Measurements from ENCODE around the gene VPS50.
A peak's percentile ranks its signal among the peaks of the same experiment; 100 is the strongest.
"Not testable (repeated sequence)": the region's sequence is repeated elsewhere in the genome, so short reads cannot be mapped to it uniquely, and the experiment has no call there.

The VPS50 gene

DNA sequence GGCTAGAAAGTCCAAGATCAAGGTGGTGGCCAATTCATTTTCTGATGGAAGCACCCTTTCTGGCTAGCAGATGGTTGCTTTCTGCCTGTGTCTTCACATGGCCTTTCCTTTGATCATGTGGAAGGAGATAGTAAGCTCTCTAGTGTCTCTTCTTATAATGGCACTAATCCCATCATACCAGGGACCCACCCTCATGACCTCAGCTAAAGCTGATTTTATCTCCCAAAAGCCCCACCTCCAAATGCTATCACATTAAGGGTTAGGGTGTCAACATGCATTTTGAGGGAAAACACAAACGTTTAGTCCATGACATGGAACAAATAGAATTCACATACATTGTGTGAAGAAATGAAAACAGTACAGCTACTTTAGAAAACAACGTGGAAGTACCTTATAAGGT lies 100.0 kb downstream of the VPS50 start:
- no peak for DNase-seq

DNA sequence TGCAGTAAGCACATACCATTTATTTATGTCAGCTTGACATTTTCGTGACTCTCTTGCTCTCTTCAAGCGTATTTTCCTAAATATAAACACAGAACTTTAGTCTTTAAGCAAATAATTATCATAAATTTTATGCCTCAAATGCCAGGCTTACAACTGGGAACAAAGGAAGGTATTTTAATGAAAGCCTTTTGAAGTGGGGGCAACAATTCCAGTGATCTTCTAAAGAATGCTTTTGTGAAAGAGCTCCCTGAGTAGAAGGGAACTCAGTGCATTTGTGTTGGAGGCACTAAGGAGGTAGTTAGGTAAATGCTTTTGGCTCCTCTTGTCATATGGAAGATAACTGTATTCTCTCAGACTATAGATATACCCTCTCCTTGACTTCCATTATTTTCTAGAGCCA lies 104.9 kb downstream of the VPS50 start:
- no peak for DNase-seq

DNA sequence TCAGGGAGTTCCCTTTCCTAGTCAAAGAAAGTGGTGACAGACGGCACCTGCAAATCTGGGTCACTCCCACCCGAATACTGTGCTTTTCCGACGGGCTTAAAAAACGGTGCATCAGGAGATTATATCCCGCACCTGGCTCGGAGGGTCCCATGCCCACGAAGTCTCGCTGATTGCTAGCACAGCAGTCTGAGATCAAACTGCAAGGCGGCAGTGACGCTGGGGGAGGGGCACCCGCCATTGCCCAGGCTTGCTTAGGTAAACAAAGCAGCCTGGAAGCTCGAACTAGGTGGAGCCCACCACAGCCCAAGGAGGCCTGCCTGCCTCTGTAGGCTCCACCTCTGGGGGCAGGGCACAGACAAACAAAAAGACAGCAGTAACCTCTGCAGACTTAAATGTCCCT lies 110.0 kb downstream of the VPS50 start:
- not testable (repeated sequence) for DNase-seq

DNA sequence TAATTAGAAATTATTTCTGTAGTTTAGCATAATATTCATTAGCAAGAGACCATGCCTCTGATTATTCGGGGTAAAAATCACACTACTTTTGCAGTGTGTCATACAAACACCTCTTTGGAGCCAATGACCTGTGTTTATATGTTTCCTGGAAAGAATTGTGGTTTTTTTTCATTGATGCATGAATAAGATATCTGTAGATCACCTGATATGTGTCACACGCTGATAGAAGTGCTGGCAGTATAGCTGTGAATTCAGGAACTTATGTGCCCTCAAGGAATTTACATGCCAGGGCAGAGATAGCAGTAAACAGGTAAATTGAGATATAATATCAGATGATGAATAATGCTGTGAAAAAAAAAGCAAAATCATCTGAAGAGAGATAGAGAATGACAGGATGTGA lies 118.2 kb downstream of the VPS50 start:
- no peak for DNase-seq

DNA sequence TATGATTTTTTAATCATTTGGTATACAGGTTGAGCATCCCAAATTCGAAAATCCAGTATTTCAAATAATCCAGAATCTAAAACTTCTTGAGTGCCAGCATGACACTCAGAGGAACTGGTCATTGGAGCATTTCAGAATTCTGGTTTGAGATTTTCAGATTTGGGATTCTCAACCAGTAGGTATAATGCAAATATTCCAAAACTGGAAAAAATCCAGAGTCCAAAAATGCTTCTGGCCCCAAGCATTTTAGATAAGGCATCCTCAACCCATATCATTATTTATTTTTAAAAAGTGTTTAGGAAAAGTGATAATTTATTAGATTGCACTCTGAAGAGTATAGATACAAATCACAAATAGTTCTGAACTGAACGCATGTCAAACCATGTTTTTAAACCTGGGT lies 120.7 kb downstream of the VPS50 start:
- DNase-seq: no peak

DNA sequence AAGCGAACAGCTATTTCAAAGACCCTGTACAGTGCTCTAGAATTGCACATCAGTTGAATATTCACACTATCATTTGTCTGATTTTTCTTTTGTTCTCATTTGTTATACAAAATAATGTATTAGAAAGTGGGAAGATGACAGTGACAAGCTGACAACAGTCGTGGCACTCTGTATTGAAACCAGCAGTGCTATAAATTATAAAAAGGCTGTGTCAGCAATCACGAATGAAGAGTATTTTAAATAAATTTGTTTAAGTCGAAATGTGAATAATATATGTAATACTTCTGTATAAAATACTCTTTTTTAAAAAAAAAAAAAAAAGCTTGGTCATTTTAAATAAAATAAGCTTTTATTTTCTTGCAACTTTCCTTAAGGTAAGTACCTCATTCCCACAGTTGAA lies 122.6 kb downstream of the VPS50 start:
- DNase-seq: no peak

DNA sequence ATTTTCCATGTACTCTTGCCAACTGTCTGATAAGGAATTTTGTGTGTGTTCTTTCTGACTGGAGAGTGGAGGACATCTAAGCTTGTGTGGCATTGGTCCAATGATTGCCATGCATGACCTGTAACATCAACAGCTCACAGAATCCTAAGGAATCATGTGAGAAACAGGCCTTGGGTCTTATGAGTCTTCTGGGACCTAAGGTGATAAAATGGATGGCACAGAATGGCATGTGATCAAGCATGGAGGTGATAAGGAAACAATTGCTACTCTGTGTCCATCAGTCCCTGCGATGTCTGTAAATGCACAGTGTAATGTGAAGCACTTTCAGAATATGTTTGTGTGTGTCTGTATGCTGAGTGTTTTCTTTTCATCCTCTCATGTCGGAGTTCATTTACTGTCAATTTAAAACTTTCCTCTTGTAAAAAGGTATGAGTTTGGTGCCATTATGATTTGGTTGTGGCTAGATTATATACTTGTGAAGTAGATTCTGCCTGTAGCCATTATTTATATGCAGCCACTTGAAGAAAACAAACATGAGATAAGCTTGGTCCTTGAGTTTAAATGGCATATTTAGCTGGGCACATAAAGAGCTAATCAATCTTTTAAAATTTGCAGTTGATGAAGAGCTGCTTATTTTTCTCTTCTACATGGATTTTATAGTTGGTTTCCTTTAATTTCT lies 127.5 kb downstream of the VPS50 start:
- no peak for DNase-seq

DNA sequence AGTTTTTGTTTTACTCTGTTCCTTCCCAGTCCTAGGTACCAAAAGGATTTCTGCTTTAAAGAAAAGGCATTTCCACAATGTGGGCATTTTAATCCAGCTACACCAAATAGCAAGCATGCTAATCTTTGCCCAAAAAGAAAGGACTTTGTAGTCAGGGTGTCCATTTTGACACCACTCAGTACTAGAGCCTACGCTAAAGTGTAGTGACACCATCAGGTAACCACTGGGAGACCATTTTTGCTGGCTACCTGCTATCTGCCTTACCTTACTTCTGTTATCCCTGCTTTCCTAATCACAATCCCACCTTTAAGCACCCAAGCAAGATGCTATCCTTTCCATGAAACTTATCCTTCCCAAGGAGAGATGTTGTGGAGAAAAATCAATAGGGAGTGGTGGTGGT lies 129.7 kb downstream of the VPS50 start:
- no peak for DNase-seq

DNA sequence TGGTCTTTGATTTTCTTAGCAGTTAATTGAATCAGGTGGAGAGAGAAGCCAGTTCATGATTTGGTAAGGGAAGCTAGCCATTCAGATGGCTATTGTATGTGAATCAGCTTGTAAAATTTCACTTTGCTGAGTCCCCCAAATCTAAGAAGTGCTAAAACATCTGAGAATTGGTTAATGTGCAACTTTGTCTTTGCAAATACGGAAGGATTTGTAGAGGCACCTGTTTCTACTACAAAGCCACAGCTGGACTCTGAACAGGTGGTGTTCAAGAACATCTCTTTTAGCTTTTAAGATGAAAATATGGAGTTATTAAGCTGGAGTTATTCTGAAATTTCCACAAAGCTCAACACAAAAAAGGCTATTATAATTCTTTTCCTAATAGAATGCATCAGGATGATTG lies 132.6 kb downstream of the VPS50 start:
- no peak for DNase-seq

DNA sequence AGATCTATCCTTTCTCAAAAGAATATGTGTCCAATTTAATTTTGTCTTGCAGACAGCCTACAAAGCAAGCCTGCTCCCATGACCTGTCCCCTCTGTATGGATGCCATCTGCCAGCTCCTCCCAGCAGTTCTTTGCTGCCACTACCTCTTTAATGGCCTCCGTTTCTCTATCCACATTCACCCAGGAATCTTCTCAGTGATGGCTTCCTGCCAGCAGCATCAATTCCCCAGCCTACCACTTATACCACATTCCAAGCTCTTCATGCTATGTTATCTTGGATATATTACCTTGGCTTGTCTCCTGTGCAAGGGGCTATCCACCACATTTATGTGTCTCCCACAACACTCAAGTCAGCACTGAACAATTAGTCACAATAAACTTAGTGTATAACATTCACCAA lies 133.2 kb downstream of the VPS50 start:
- DNase-seq: no peak

DNA sequence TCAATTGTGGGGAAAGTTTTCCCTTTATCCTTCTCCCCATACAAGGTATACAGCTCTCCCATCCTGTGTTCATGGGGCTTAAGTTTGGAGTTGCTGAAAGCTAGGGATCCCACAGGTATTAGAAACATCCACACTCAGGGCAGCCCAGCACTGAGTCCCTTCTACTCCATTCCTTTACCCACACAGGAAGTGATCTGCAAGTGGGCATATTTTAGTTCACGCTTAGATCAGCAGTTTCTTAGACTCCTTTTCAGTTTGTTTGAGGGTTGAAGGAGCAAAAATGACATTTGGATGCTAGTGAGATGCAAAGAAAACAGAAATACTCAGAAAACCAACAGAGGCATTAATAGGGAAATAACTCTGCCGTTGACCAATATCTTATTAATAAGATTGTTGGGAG lies 134.7 kb downstream of the VPS50 start:
- no peak for DNase-seq

DNA sequence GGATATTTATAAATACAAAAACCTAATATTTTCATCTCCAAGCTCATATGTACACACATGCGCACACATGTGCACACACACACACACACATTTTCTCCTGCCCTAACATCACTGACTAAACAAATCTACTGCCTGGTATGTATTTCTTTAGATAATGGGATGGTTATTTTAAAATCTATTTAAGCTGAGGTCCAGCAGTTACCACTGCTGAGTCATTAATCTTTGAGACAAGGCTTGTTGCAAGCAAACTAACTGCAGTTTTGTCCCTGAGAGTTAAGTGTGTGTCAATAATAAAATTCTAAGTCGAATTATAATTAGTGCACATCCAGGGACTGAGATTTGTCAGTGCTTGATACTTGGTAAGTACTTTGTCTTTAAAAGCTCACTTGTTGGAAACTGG lies 135.1 kb downstream of the VPS50 start:
- DNase-seq: no peak

DNA sequence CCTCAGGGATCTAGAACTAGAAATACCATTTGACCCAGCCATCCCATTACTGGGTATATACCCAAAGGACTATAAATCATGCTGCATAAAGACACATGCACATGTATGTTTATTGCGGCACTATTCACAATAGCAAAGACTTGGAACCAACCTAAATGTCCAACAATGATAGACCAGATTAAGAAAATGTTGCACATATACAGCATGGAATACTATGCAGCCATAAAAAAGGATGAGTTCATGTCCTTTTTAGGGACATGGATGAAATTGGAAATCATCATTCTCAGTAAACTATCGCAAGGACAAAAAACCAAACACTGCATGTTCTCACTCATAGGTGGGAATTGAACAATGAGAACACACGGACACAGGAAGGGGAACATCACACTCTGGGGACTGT lies 138.8 kb downstream of the VPS50 start:
- not testable (repeated sequence) for DNase-seq

DNA sequence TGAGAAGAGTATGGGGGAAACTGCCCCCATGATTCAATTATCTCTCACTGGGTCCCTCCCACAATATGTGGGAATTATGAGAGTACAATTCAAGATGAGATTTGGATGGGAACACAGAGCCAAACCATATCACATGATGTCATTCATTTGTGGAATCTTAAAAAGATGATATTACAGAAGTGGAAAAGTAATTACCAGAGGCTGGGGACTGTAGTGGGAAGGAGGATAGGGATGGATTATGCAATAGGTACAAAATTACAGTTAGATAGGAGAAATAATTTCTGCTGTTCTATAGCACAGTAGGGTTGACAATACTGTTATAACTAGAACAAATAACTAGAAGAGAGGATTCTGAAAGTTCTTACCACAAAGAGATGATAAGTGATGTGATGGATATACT lies 141.4 kb downstream of the VPS50 start:
- no peak for DNase-seq

DNA sequence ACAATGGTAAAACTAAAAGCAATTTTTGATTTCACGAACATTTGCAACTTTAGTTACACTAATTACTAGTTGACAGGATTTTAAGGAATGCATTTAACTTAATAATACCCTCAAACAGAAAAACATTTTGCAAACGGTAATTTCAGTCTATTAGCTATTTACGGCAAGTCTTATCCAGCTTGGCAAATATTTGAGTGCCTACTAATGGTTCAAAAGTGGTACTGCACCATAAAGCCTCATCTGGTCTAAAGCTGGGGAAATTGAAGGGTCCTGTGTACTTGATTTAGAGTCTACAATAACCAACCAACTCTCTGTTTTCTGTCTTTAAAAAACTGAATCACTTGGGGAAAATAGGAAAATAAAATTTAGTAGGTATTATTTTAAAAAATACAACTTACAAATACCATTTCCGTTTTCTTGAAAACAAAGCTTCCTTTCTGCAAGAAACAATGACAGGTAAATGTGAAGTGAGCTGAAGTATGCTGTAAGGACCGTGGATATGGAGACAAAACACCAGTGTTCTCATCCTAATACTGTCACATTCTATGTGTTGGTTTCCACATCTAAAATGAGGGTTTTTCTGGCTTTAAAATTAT lies 142.3 kb downstream of the VPS50 start:
- peak; percentile 26 to 68 for DNase-seq

DNA sequence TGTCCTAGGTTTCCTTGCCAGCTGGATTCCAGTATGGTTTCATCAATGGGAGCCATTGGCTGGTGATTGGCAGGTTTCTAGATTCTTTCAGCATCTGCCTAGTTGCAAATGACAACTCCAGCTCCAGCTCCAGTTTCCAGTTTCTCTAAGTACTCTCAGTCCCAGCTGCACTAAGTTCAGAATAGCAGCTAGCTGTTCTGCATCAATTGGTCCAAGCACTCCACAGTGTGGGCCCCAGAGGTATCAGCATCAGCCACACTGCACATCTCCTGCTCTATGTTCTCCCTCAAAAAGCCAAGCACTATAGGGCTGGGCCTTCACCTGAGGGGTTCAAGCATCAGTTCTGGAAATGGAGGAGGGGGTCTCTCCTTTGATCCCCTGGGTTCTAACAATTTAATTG lies 143.4 kb downstream of the VPS50 start:
- DNase-seq: no peak

DNA sequence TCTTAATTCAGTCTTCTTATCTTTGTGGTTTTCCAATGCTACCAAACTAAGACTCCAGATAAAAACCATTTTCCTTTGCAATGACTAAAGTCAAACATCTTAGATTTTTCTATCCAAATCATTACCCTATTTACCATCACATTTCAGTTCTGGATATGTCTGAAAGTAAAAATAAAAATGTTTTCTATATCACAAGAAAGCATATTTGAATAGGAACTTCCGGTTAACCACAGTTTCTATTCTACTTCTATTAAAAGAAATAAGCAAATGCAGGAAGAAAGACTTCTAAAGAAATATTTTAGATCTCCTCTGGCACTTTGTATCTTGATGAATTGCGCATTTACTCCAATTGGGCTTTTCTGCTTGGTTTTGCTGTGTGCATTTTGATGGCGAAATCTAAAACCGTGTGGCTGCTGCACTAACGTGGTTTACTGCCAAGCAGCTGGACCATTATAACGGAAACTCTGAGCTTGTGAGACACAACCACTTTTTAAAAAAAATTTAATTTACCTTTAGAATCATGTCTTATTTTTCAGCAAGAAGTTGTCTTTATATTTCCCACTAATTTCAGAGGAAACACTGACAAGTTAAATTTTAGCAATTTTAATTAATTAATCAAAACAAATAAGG lies 146.1 kb downstream of the VPS50 start:
- DNase-seq: no peak

DNA sequence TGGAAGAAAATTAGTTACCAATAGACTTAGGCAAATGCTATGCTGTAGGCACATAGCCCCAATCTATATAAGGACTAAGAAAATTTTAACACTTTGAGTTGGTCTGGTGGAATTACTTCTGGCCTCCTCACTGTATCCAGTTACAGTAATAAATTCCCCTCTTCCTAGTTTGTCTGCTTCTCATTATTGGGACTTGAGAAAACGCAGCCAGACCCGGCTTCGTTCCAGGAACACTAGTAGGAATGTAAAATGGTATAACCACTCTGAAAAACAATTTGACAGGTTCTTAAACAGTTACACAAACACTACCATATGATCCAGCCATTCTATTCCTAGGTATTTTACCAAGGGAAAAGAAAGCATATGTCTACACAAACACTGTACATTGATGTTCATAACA lies 150.2 kb downstream of the VPS50 start:
- no peak for DNase-seq

DNA sequence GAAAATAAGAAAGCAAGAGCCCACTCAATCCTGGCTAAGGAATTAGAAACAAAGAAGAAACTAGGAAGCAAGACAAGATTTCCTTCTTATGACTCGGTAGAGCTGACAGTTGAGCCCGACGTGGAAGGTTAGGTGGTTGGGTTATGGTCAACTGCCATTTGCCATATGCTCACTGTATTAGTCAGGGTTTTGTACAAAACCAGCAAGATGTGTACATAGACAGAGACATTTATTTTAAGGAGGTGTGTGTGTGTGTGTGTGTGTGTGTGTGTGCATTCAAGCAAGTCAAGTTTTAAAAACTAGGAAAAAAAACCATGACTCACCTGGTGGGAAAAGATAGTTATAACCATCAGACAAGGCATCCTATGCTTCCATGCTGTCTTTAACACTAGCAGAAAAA lies 158.5 kb downstream of the VPS50 start:
- DNase-seq: no peak

DNA sequence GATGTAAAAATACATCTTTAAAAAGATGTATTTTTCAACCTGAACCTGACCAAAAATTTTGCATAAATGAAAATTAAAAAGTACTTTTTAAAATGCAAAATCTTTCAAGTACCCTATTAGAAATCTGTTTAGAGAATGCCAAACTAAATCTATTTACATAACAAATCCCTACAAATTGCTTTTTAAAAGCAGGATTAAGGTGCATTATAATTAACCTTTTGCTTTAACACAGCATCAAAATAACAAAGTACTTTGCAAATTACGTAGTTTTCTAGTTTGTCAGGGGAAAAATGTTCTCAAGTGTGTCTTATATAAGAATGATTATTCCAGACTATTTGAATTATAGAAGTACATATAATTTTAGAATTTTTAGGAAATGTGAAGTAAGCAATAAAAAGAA lies 160.8 kb downstream of the VPS50 start:
- no peak for DNase-seq

DNA sequence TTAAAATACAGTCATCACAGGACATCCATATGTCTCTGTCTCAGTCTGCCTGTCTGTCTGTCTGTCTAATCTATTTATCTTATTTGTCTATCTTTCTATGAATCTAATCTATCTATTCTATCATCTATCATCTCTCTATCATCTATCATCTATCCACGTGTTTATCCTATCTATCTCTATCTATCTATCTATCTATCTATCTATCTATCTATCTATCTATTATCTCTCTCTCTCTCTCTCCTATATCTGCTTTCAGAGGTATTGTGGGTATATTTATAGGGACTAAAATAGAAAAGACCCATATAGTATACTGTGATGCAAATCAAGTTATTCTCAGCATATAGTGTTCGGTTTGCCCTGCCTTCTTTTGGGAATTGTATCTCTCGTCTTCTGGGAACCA lies 167.5 kb downstream of the VPS50 start:
- no peak for DNase-seq

DNA sequence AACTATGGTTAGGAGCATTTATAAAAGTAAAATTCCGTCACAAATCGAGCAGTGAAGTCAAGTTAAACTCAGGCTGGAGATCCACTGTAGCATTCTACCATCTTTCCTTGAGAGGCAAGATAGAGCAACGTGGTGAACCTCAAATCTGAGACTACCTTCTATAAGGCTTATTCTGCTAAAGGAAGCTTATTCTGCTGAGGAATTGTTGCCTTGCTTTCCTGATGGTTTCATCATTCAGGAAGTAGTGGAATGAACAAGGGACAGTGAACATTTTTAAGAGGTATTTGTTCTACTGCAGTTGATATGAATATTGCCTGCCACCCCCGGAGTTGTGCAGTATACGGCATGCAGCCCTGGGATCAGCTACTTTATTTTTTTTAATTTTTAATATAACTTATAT lies 170.8 kb downstream of the VPS50 start:
- DNase-seq: no peak

DNA sequence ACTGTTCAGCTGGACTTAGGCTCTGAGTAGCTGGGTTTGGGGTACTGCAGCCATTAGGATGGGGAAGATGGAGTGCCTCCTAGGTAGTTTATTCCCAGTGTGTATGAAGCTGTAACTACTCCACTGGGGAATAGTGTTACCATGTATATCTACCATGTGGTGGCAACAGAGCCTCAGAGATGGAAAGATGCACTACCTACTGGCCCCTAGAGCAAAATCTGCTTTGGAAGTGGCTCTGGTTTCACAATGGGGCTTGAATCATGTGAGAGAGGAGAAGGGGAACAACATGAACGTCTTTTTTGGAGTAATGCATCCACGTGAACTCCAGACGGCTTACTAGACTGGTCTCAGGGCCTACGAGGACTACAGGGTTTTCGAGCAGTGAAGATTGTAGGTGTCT lies 175.1 kb downstream of the VPS50 start:
- DNase-seq: peak in 1 of 2 experiments; percentile 33

DNA sequence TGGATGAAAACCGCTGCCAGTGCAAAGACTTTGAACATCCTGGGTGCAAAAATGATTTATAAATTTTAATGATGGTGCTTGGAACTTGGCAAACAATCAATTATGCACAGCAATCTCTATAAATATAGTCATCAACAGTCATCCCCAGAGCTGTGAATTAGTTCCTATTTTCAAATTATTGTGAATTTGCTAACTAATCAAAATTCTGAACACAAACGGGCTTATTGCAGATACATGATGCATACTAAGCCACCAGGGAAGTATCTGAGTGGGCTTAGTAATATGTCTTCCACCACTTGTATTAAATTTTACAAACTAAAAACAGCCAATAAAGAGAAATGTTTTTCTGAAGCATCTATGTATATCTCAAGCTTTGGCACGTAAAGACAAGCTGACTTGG lies 177.2 kb downstream of the VPS50 start:
- DNase-seq: no peak

All from NCI-H526 (cell line).